KOPT-K1 (cell line): ENCODE data around the gene CORO1C.
A peak's percentile ranks its signal among the peaks of the same experiment; 100 is the strongest.
"Not testable (repeated sequence)": the region's sequence is repeated elsewhere in the genome, so short reads cannot be mapped to it uniquely, and the experiment has no call there.

Experiments
- H3K27ac ChIP-seq: fragments of 200-600 bp; sonication (generic); 2 replicates; pipeline ENCODE4 v1.5.1; 2016; ENCODE audit warnings: antibody characterized with exemption, mild to moderate bottlenecking, low read depth, low read length; ENCODE audit not compliant: poor library complexity, severe bottlenecking
- H3K36me3 ChIP-seq: fragments of 200-600 bp; sonication (generic); 2 replicates; pipeline ENCODE4 v1.5.1; 2017; ENCODE audit warnings: antibody characterized with exemption, mild to moderate bottlenecking, low read length, moderate library complexity; ENCODE audit not compliant: insufficient read depth
- H3K9me3 ChIP-seq: fragments of 200-600 bp; sonication (generic); 2 replicates; pipeline ENCODE4 v1.5.1; 2017; ENCODE audit warnings: antibody characterized with exemption, low read length, mild to moderate bottlenecking; ENCODE audit not compliant: insufficient read depth, poor library complexity, severe bottlenecking

Gene CORO1C

GRCh38 chr12:108665608-108666202 is 65.6 kb downstream of the CORO1C start:
- Histone ChIP-seq H3K9me3 (no peaks in the 10 kb centered on the region), H3K27ac (no peak overlapping the region), H3K36me3 (no peaks in the 10 kb centered on the region)

DNA sequence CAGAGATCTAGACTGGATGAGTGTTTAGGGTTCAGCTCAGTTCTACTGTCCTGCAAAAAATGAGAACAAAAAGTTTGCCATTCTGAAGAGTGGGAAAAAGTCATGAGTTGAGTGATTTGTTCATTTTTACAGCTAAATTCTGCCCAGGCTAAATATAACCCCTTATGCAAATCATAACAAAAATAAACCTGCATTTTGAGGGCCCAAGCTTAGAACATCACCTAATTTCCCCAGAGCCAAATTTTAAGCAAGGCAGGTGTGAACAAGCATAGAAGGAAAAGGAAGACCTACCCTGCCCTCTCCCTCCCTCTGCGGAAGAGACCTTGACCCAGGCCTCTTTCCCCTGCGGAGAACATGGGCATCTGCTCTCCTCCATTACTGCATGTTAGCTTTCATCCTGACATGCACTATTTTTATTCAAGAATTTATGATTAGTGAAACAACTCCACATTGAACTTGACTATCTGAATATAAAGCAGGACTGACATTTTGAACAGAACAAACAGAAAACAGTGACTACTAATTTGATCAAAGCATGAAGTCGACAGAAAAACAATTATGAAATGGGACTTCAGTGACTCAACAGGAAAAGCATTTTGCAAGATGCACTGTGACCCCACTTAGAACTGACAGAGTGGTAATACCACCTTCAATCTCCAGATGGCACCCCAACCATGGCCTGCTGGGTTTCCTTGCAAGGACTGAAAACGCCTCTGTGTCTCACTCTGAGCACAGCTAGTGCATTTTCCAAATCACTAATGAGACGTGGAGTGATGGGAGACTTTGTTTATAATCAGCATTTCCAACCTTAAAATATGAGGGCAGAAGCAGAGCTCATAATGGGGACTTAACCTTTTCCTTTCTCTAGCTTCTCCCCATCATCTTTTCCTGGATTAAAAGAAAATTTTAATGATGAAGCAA is 66.7 kb downstream of the CORO1C start:
- Histone ChIP-seq H3K9me3 (no peaks in the 10 kb centered on the region), H3K36me3 (no peaks in the 10 kb centered on the region), H3K27ac (peak overlapping the region; percentile 29)

DNA sequence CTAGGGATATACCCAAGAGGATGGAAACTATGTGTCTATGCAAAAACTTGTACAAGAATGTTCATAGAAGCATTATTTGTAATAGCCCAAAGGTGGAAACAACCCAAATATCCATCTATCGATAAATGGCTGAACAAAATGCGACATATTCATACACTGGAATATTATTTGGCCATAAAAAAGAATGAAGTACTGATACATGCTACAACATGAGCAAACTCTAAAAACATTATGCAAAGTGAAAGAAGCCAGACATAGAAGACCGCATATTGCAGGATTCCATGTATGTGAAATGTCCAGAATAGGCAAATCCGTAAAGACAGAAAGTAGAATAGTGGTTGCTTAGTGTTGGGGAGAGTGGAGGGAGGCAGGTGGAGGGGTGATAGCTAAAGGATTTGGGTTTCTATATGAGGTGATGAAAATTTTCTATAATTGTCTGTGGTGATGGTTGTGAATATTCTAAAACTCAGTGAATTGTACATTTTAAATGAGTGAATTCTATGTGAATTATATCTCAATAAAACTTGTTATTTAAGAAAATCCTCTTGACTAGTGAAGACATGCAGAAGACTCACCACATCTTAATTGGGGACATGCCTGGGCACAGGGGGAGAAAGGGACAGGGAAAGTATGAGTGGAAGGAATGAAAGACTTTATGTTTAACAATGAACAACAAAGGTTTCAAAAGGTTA is 67.8 kb downstream of the CORO1C start:
- H3K36me3 ChIP-seq: peaks cover 3% of the 10 kb centered on the region; the same call in 1 of the 2 replicates
- no peak overlapping the region for H3K27ac ChIP-seq
- no peaks in the 10 kb centered on the region for H3K9me3 ChIP-seq

DNA sequence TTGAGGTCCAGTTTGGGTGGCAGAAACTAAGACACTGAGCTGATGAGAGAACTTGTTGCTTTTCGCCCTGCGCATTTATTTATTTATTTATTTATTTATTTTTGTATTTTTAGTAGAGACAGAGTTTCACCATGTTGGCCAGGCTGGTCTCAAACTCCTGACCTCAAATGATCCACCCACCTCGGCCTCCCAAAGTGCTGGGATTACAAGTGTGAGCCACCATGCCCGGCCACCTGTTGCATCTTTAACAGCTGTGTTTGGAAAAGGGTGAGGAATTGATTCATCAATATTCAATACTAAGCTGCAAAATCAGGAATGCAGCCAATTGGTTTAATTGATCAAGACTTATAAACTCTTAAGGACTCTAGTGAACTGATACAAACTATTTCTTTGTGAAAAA is 73.2 kb downstream of the CORO1C start:
- H3K27ac ChIP-seq, H3K9me3 ChIP-seq: not testable (repeated sequence)
- peaks cover 20% of the 10 kb centered on the region; the same call in 1 of the 2 replicates for H3K36me3 ChIP-seq

DNA sequence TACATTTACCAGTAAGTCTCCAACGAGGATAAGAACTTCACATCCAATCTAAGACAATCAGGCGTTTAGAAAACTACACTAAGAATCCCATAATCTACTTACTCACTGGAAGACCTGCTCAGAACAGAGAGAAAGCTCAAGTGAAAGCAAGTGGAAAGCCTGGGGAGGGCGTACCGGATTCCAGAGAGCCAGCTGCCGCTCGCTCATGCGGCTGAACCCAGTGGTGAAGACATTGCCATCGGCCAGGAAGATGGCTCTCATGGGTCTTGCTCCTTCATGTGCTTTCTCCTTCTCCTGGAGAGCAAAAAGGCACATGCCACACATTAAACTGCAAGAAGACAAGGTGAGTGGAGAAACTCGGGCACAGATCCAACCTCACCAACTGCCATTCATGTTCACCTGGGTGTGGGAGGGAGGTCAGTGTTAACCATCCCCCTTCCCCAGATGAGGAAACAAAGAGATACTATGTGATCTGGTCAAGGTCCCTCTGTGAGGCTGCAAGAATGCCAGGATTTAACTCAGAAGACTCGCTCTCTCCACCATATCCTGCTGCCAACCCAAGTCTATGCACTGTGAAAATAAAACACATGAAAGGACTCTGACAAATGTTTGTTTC is 74.1 kb downstream of the CORO1C start:
- no peaks in the 10 kb centered on the region for H3K9me3 ChIP-seq
- no peak overlapping the region for H3K27ac ChIP-seq
- peaks cover 27% of the 10 kb centered on the region for H3K36me3 ChIP-seq

- not testable (repeated sequence) for H3K9me3 ChIP-seq, H3K27ac ChIP-seq
- H3K36me3 ChIP-seq: peaks cover 35% of the 10 kb centered on the region
These were observed 75.1 kb downstream of the CORO1C start for GRCh38 chr12:108656247-108656646.

- H3K36me3 ChIP-seq: peaks cover 39% of the 10 kb centered on the region
- not testable (repeated sequence) for H3K27ac ChIP-seq, H3K9me3 ChIP-seq
These were observed 75.5 kb downstream of the CORO1C start for GRCh38 chr12:108655812-108656175.

GRCh38 chr12:108654622-108655021 is 76.7 kb downstream of the CORO1C start:
- not testable (repeated sequence) for H3K27ac ChIP-seq, H3K9me3 ChIP-seq
- peaks cover 46% of the 10 kb centered on the region for H3K36me3 ChIP-seq

- H3K36me3 ChIP-seq: peaks cover 47% of the 10 kb centered on the region
These were observed 77.4 kb downstream of the CORO1C start for GRCh38 chr12:108653922-108654321.

GRCh38 chr12:108653082-108653516 is 78.2 kb downstream of the CORO1C start:
- Histone ChIP-seq H3K9me3 (no peaks in the 10 kb centered on the region), H3K36me3 (peaks cover 48% of the 10 kb centered on the region), H3K27ac (no peak overlapping the region)

More at GRCh38 chr12:108653922-108654321, 77.4 kb downstream of the CORO1C start:
- no peaks in the 10 kb centered on the region for H3K9me3 ChIP-seq
- no peak overlapping the region for H3K27ac ChIP-seq

GRCh38 chr12:108650083-108650482 is 81.2 kb downstream of the CORO1C start:
- no peaks in the 10 kb centered on the region for H3K9me3 ChIP-seq
- H3K27ac ChIP-seq: no peak overlapping the region
- H3K36me3 ChIP-seq: peaks cover 40% of the 10 kb centered on the region

DNA sequence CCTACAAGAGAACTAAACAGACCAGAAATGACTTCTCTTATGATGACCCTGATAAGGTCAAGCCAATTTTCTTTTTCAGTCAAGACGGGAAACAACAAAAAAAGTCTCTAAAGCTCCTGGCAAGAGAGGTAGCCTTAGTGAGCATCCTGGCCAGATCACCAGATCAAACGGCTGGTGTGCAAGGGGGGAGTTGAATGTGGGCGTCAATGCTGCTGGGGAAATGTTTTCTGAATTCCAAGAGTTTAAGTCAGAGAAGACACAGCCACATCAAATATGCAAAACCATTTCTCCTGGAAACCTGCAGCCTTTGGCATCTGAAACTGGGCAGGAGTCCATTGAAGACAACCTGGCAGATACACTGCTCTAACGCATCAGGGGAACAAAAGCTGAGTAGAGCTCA is 81.6 kb downstream of the CORO1C start:
- H3K36me3 ChIP-seq: peaks cover 40% of the 10 kb centered on the region
- H3K27ac ChIP-seq: no peak overlapping the region

DNA sequence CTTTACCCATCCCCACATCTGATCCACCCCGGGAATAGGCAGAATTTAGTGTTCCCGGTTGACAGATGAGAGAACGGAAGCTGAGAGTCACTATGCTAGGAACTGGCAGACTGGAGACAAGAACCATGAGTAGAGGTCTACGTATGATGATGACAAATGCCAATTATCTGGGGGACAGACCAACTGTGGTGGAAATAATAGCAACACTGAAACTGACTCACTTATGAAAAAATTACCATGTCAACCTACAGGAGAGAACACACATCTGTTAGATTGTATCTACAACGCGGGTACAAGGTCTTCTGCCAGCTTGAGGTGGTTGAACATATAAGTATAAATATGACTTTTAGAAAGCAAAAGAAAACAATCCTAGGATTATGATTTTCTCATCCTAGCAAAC is 82.2 kb downstream of the CORO1C start:
- Histone ChIP-seq H3K36me3 (peaks cover 40% of the 10 kb centered on the region), H3K9me3 (no peaks in the 10 kb centered on the region), H3K27ac (no peak overlapping the region)

More for the DNA sequence above, 81.6 kb downstream of the CORO1C start:
- H3K9me3 ChIP-seq: no peaks in the 10 kb centered on the region

- no peak overlapping the region for H3K27ac ChIP-seq
- H3K36me3 ChIP-seq: peaks cover 40% of the 10 kb centered on the region
- no peaks in the 10 kb centered on the region for H3K9me3 ChIP-seq
These were observed 82.9 kb downstream of the CORO1C start for GRCh38 chr12:108648371-108648770.
